ENCODE results near the gene TPSD1. TPM values are rescaled to one million over a fixed set of nuclear protein-coding genes. Genes with fewer than 3 reads are reported as not detected.
"Not testable (repeated sequence)": the region's sequence is repeated elsewhere in the genome, so short reads cannot be mapped to it uniquely, and the experiment has no call there.

Gene TPSD1
- total RNA-seq, 1 donor from 2014 or later = not detected

DNA sequence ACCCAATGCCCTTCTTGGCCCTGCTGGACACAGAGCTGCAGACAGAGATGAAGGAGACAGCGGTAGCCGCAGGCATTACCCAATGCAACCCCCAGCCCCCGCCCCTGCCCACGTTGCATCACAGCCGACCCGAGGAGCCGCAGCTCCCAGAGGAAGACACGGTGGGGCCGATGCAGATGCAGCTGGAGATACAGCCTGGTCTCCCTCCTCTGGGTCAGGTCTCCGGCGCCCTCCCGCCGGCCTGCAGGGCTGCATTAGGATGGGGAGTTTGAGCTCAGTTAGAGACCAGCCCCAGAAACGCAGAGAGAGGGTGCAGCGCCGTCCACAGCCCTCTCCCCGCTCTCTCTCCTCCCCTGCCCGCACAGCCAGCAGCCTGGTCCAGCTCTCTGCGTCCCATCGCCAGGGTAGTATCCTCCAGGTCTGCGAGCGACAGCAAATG is 34.2 kb downstream of the TPSD1 start:
- Mint-ChIP-seq H3K27ac (no peak overlapping the region), H3K27me3 (peaks cover 44% of the 10 kb centered on the region), H3K9me3 (no peaks in the 10 kb centered on the region), H3K4me3 (no peak overlapping the region), H3K4me1 (ENCODE audit: unreplicated experiment) (peaks cover 11% of the 10 kb centered on the region), H3K36me3 (no peaks in the 10 kb centered on the region)
- no peak for DNase-seq (ENCODE audit: extremely low spot score, unreplicated experiment)
- TF ChIP-seq, protein P1, sequence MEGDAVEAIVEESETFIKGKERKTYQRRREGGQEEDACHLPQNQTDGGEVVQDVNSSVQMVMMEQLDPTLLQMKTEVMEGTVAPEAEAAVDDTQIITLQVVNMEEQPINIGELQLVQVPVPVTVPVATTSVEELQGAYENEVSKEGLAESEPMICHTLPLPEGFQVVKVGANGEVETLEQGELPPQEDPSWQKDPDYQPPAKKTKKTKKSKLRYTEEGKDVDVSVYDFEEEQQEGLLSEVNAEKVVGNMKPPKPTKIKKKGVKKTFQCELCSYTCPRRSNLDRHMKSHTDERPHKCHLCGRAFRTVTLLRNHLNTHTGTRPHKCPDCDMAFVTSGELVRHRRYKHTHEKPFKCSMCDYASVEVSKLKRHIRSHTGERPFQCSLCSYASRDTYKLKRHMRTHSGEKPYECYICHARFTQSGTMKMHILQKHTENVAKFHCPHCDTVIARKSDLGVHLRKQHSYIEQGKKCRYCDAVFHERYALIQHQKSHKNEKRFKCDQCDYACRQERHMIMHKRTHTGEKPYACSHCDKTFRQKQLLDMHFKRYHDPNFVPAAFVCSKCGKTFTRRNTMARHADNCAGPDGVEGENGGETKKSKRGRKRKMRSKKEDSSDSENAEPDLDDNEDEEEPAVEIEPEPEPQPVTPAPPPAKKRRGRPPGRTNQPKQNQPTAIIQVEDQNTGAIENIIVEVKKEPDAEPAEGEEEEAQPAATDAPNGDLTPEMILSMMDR (conservative IDR thresholded peaks at IDR 0.05) = no peak

DNA sequence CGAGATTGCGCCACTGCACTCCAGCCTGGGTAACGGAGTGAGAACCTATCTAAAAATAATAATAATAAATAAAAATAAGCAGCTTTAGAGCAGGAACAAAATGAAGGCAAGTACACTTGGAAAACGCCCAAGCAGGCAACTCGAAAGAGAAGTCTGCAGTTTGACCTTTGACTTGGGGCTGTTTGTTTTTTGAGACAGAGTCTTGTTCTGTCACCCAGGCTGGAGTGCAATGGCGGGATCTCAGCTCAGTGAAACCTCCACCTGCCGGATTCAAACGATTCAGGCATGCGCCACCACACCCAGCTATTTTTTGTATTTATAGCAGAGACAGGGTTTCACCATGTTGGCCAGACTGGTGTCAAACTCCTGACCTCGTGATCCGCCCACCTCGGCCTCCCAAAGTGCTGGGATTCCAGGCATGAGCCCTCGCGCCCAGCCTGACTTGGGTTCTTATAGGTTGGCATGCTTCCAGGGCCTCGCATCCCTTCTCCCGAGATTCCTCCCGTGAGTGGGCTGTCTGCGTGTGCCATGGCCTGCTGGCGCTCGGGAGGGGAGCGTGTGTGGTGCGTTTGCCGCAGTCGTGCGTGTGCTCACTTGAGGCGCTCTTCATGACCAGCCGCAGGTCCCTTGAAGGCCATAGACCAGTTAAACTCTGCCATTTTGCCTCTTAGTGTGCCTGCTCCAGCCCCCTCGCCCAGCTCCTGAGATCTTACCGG is 35.1 kb downstream of the TPSD1 start:
- Mint-ChIP-seq H3K36me3 (no peaks in the 10 kb centered on the region), H3K27me3 (peaks cover 44% of the 10 kb centered on the region), H3K9me3 (no peaks in the 10 kb centered on the region), H3K4me1 (ENCODE audit: unreplicated experiment) (peaks cover 11% of the 10 kb centered on the region), H3K4me3 (no peak overlapping the region), H3K27ac (no peak overlapping the region)
- TF ChIP-seq, protein P1 (conservative IDR thresholded peaks at IDR 0.05) = no peak
- DNase-seq (ENCODE audit: extremely low spot score, unreplicated experiment) = no peak

DNA sequence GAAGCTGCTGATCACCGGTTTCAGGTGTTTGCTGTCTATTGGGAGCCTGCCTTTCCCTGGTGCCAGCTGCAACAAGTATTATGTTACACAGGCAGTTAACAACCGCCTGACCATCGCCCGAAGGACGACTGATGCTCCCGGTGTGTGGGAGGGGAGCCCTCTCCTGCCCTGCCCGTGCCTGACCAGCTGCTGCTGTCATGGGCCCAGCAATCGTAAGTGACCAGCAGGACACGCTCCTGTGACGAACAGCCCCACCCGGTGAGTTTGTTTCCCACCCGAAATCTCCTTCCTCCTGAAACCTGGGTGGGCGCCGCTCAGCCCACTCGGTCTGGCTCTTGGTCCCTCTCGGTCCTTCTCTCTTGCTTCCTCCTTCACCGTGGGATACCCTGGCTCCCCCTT is 35.7 kb downstream of the TPSD1 start:
- Mint-ChIP-seq H3K27ac (no peak overlapping the region), H3K27me3 (peaks cover 42% of the 10 kb centered on the region), H3K9me3 (no peaks in the 10 kb centered on the region)

DNA sequence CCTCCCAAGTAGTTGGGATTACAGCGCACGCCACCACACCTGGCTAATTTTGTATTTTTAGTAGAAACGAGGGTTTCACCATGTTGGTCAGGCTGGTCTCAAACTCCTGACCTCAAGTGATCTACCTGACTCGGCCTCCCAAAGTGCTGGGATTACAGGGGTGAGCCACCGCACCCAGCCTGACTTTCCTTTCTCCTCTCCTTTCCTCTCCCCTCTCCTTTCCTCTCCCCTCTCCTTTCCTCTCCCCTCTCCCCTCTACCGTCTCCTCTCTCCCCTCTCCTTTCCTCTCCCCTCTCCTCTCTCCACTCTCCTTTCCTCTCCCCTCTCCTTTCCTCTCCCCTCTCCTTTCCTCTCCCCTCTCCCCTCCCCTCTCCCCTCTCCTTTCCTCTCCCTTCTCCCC is 36.3 kb downstream of the TPSD1 start:
- H3K27me3 Mint-ChIP-seq = peaks cover 48% of the 10 kb centered on the region
- H3K4me1 Mint-ChIP-seq (ENCODE audit: unreplicated experiment) = peaks cover 16% of the 10 kb centered on the region
- H3K27ac Mint-ChIP-seq; H3K4me3 Mint-ChIP-seq; H3K9me3 Mint-ChIP-seq; H3K36me3 Mint-ChIP-seq; DNase-seq (ENCODE audit: extremely low spot score, unreplicated experiment): not testable (repeated sequence)

More for the DNA sequence above, 35.7 kb downstream of the TPSD1 start:
- Mint-ChIP-seq H3K36me3 (no peaks in the 10 kb centered on the region), H3K4me3 (no peak overlapping the region), H3K4me1 (ENCODE audit: unreplicated experiment) (peaks cover 11% of the 10 kb centered on the region)
- no peak for DNase-seq (ENCODE audit: extremely low spot score, unreplicated experiment)
- TF ChIP-seq, protein P1 (conservative IDR thresholded peaks at IDR 0.05) = no peak

DNA sequence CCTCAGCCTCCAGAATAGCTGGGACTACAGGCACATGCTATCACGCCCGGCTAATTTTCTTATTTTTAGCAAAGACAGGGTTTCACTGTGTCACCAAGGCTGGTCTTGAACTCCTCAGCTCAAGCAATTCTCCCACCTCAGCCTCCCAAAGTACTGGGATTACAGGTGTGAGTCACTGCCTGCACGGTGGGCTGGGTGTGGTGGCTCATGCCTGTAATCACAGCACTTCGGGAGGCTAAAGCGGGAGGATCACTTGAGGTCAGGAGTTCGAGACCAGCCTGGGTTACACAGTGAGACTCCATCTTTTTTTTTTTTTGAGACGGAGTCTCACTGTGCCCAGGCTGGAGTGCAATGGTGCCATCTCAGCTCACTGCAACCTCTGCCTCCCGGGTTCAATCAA is 36.9 kb downstream of the TPSD1 start:
- peaks cover 45% of the 10 kb centered on the region for H3K27me3 Mint-ChIP-seq
- not testable (repeated sequence) for H3K36me3 Mint-ChIP-seq; H3K9me3 Mint-ChIP-seq; DNase-seq (ENCODE audit: extremely low spot score, unreplicated experiment); H3K27ac Mint-ChIP-seq; H3K4me3 Mint-ChIP-seq
- peaks cover 13% of the 10 kb centered on the region for H3K4me1 Mint-ChIP-seq (ENCODE audit: unreplicated experiment)

DNA sequence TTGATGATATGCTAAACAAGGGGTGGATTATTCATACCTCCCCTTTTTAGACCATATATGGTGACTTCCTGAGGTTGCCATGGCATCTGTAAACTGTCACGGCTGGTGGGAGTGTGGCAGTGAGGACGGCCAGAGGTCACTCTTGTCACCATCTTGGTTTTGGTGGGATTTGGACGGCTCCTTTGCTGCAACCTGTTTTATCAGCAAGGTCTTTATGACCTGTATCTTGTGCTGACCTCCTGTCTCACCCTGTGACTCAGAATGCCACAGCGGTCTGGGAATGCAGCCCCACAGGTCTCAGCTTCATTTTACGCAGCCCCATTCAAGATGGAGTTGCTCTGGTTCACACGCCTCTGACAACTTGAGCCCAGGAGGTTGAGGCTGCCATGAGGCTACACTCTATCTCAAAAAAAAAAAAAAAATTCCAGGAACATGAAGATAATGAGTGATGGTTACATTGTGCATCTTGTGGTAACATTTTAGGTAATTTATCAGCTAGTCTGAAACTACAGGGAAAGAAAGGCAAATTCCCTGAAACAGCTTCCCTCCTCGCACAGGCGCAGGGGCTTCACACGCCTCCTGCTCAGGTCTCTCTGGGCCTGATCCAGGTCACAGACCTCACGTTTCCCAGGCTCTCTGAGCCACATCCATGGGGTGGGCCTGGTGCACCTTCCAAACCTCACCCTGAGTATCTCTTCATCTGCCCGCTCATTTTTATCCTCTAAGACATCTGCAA is 38.2 kb downstream of the TPSD1 start:
- TF ChIP-seq, protein P1 (conservative IDR thresholded peaks at IDR 0.05) = no peak

More for the DNA sequence above, 38.2 kb downstream of the TPSD1 start:
- Mint-ChIP-seq H3K4me1 (ENCODE audit: unreplicated experiment) (peaks cover 10% of the 10 kb centered on the region), H3K4me3 (no peak overlapping the region), H3K27ac (no peak overlapping the region), H3K36me3 (no peaks in the 10 kb centered on the region), H3K27me3 (peaks cover 46% of the 10 kb centered on the region), H3K9me3 (no peaks in the 10 kb centered on the region)
- DNase-seq (ENCODE audit: extremely low spot score, unreplicated experiment) = no peak
